GM13977 (cell line): ENCODE data around the gene TPPP2.

Experiments
- DNase-seq: peaks from one replicate; pipeline ENCODE4 v3.0.0; 2012; ENCODE audit warnings: low spot score
- CTCF ChIP-seq: IDR thresholded peaks from 2 replicates; pipeline ENCODE4 v1.5.1; 2012; ENCODE audit warnings: mild to moderate bottlenecking, control low read depth; ENCODE audit not compliant: insufficient read depth; ENCODE audit errors: extremely low read depth, missing control alignments
- in situ Hi-C: fragments of 300-500 bp; cut with MboI; formaldehyde crosslinking; loops from one replicate; pipeline ENCODE4 v1.12.0; 2022; ENCODE audit warnings: low sequenced_read_pairs, low pct_unique_long_range_greater_than_20kb, mixed read lengths, inconsistent platforms; ENCODE audit not compliant: unreplicated experiment

TPPP2 gene

GRCh38 chr14:21016413-21017190 lies 13.4 kb upstream of the TPPP2 start:
- TF ChIP-seq CTCF: no peak
- DNase-seq: no peak
- in situ Hi-C loops: no loop called here

- no peak for TF ChIP-seq CTCF
- in situ Hi-C loops: no loop called here
- DNase-seq: no peak
Observed at GRCh38 chr14:21017528-21018245, 12.3 kb upstream of the TPPP2 start.

- DNase-seq: no peak
- in situ Hi-C loops: no loop called here
- TF ChIP-seq CTCF: no peak
Observed at GRCh38 chr14:21018286-21018685, 11.7 kb upstream of the TPPP2 start.

- no peak for TF ChIP-seq CTCF
- no peak for DNase-seq
- in situ Hi-C loops: no loop called here
Observed at GRCh38 chr14:21018781-21019180, 11.2 kb upstream of the TPPP2 start.

- no peak for DNase-seq
- TF ChIP-seq CTCF: no peak
- in situ Hi-C loops: no loop called here
Observed at GRCh38 chr14:21019366-21019765, 10.7 kb upstream of the TPPP2 start.

- TF ChIP-seq CTCF: no peak
- no peak for DNase-seq
- in situ Hi-C loops: no loop called here
Observed at GRCh38 chr14:21020977-21021545, 9.0 kb upstream of the TPPP2 start.
